HG02571 (cell line): ENCODE measurements around the gene DDX3X.
A peak's percentile ranks its signal among the peaks of the same experiment; 100 is the strongest.

Source experiments
- ATAC-seq: cut with Tn5 transposase; IDR thresholded peaks from one replicate; pipeline ENCODE4 v1.9.1; 2021; ENCODE audit warnings: mild to moderate bottlenecking, moderate library complexity; ENCODE audit not compliant: unreplicated experiment

DDX3X gene

GRCh38 chrX:41327341-41327740 lies 6.6 kb upstream of the DDX3X start:
- ATAC-seq, result no peak

- no peak for ATAC-seq
These were observed 4.9 kb upstream of the DDX3X start for GRCh38 chrX:41329101-41329500.

GRCh38 chrX:41332005-41332404 lies 2.0 kb upstream of the DDX3X start:
- ATAC-seq, result no peak

- peak; percentile 2 for ATAC-seq
These were observed 1.5 kb upstream of the DDX3X start for GRCh38 chrX:41332408-41333002.

- peak; percentile 43 for ATAC-seq
These were observed 789 bp upstream of the DDX3X start for GRCh38 chrX:41333003-41333743.

GRCh38 chrX:41334363-41335197 lies 618 bp downstream of the DDX3X start:
- ATAC-seq, result peak; percentile 22

- ATAC-seq, result no peak
These were observed 1.4 kb downstream of the DDX3X start for GRCh38 chrX:41335198-41335957.

- no peak for ATAC-seq
These were observed 2.0 kb downstream of the DDX3X start for GRCh38 chrX:41335958-41336331.

- ATAC-seq, result no peak
These were observed 2.5 kb downstream of the DDX3X start for GRCh38 chrX:41336447-41336846.

GRCh38 chrX:41337140-41337539 lies 3.2 kb downstream of the DDX3X start:
- no peak for ATAC-seq

GRCh38 chrX:41338436-41338835 lies 4.5 kb downstream of the DDX3X start:
- no peak for ATAC-seq

- no peak for ATAC-seq
These were observed 5.2 kb downstream of the DDX3X start for GRCh38 chrX:41339148-41339547.

GRCh38 chrX:41344053-41344452 lies 10.1 kb downstream of the DDX3X start:
- no peak for ATAC-seq

- ATAC-seq, result no peak
These were observed 13.2 kb downstream of the DDX3X start for GRCh38 chrX:41347186-41347585.

GRCh38 chrX:41348551-41348950 lies 14.6 kb downstream of the DDX3X start:
- no peak for ATAC-seq

GRCh38 chrX:41350150-41350975 lies 16.4 kb downstream of the DDX3X start:
- no peak for ATAC-seq

GRCh38 chrX:41350976-41351569 lies 17.1 kb downstream of the DDX3X start:
- ATAC-seq, result no peak

- no peak for ATAC-seq
These were observed 18.0 kb downstream of the DDX3X start for GRCh38 chrX:41351923-41352322.

GRCh38 chrX:41352329-41352838 lies 18.4 kb downstream of the DDX3X start:
- ATAC-seq, result no peak

GRCh38 chrX:41353985-41354384 lies 20.0 kb downstream of the DDX3X start:
- ATAC-seq, result no peak
